Cardiac fibroblast (primary cell): ENCODE data around the gene CNTNAP5.

Experiments used
- DNase-seq, 2 donors: peaks; one replicate each; pipeline versions ENCODE4 v3.0.0 to v3.0.0-alpha.2; 2010; ENCODE audit warnings: low read depth in 2 of 2
- H3K4me3 ChIP-seq, 2 donors: replicated peaks in 1 of 2; 1 replicate in 1 of 2; 2 replicates in 1 of 2; pipeline ENCODE4 v1.5.1; 2011; ENCODE audit warnings: low read depth in 2 of 2, low read length in 2 of 2, mild to moderate bottlenecking in 2 of 2, moderate library complexity in 1 of 2
- CTCF ChIP-seq: IDR thresholded peaks from one replicate; pipeline ENCODE4 v1.5.1; 2011; ENCODE audit warnings: low read depth, mild to moderate bottlenecking, low read length, inconsistent platforms

CNTNAP5 gene

DNA sequence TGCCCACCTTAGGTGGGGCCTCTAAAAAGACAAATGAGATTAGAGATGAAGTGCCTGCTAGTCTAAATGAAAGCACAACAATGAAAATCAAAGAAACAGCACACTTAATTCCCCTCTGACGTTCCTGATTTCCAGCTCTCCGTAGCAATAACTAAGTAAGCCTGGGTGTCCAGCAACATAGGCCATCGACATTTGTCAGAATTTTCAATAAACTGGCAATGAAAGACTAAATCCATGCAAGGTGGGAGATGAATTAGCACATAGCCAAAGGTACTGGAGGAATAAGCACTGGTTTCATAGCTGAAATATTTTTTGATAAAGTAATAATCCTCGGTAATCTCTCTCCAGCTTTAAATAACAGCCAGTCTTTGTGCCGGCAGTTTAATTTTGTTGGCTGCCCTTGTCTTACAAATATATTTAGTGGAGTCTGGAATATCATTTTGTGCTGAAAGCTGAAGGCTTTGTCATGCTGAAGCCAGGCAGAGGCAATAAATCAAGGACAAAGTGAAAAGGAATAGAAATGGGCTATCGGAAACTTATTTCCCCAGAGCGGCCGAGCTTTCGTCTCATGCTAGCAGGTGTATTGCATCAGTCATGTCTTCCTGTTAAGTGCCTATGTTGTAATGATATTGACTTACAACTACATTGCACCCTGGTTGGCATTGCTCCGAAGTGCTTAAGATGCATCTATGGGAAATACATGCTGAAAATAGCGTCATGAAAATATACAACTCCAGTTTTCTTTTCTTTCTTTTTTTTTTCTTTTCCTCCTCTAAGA is 790.1 kb downstream of the CNTNAP5 start:
- TF ChIP-seq CTCF: no peak
- DNase-seq: no peak
- H3K4me3 ChIP-seq: no peak overlapping the region

DNA sequence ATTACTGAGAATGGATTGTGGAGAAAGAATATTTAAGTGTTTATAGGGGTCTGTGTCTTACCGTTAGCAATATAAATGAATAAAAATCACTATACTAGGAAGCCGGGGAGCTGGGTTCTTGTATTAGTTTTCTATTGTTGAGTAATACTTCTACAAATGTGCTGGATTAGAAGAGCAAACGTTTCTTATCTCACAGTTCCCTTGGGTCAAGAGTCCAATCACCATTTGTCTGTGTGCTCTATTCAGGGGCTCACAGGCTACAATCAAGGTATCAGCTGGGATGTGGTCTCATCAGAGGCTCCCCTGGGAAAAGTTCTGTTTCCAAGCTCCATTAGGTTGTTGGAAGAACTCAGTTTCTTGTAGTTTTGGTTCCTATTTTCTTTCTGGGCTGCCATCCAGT is 790.9 kb downstream of the CNTNAP5 start:
- DNase-seq: no peak
- TF ChIP-seq CTCF: no peak
- no peak overlapping the region for H3K4me3 ChIP-seq

DNA sequence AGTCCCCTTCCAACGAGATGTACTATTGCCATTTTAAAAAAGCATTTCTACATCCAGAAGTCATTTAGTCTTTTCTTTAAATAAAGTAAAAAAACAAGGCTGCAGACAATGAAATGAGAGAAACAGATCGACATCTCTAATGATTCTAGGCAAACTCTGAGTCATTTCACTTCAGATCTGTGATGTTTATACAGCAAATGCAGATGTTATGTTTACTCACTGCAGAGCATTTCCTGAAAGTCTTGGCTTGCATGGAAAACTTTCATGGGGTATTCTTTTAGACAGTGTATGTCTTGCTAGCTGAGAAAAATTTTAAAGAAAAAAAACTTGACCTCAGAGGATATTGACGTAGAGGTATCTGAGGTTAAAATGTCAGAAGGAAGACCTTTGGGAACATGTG is 797.4 kb downstream of the CNTNAP5 start:
- no peak for DNase-seq
- no peak for TF ChIP-seq CTCF
- H3K4me3 ChIP-seq: no peak overlapping the region

DNA sequence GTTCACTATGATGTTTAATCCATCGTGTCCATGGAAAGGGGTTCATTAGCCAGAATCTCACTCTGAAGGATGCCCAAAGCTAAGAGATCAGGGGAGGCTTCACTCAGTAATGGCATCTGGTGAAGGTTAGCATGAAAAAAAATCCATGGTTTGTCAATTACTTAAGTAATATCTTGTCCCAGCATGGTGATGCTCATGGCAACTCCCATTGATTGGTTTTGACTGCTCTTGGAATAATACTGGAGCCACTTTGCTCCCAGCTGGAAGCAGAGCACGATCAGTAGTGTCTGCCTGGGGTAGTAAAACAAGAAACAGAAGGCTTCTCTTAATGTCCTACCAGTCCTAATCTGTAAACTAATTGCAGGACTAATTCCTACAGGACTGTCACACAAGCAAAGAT is 799.4 kb downstream of the CNTNAP5 start:
- no peak for DNase-seq
- no peak overlapping the region for H3K4me3 ChIP-seq
- no peak for TF ChIP-seq CTCF

GRCh38 chr2:124832521-124832920 is 807.4 kb downstream of the CNTNAP5 start:
- DNase-seq: peak in 1 of 2 donors; percentile 11
- no peak overlapping the region for H3K4me3 ChIP-seq
- TF ChIP-seq CTCF: no peak

- TF ChIP-seq CTCF: no peak
- no peak overlapping the region for H3K4me3 ChIP-seq
- DNase-seq: no peak
Measured at GRCh38 chr2:124834331-124834730, 809.2 kb downstream of the CNTNAP5 start.

- H3K4me3 ChIP-seq: no peak overlapping the region
- no peak for TF ChIP-seq CTCF
- DNase-seq: no peak
Measured at GRCh38 chr2:124835331-124835730, 810.2 kb downstream of the CNTNAP5 start.
